GM19328 (cell line): Measurements from ENCODE around the gene ZCCHC17.
"Not testable (repeated sequence)": the region's sequence is repeated elsewhere in the genome, so short reads cannot be mapped to it uniquely, and the experiment has no call there.

ENCODE experiments used
- ATAC-seq: cut with Tn5 transposase; IDR thresholded peaks from one replicate; pipeline ENCODE4 v1.9.1; 2021; ENCODE audit warnings: mild to moderate bottlenecking, moderate library complexity; ENCODE audit not compliant: unreplicated experiment

Gene ZCCHC17

GRCh38 chr1:31296486-31297276 lies at the start of gene ZCCHC17, which contains the start of gene SNRNP40:
Gene ZCCHC17, plus strand, starts transcription at chr1:31297032. Its CDS starts 13,067 bp downstream, at chr1:31310099.
Gene SNRNP40, minus strand, starts transcription at chr1:31296788. Its CDS starts 37 bp downstream, at chr1:31296751.
- ATAC-seq = peak; percentile 95

- no peak for ATAC-seq
Observed at GRCh38 chr1:31248276-31248675, 48.6 kb upstream of the ZCCHC17 start.

- no peak for ATAC-seq
Observed at GRCh38 chr1:31249854-31250253, 47.0 kb upstream of the ZCCHC17 start.

GRCh38 chr1:31257213-31257612 lies 39.6 kb upstream of the ZCCHC17 start:
- ATAC-seq = no peak

GRCh38 chr1:31258581-31258980 lies 38.3 kb upstream of the ZCCHC17 start:
- ATAC-seq = no peak

GRCh38 chr1:31259746-31260145 lies 37.1 kb upstream of the ZCCHC17 start:
- ATAC-seq = no peak

GRCh38 chr1:31261916-31262315 lies 34.9 kb upstream of the ZCCHC17 start:
- no peak for ATAC-seq

GRCh38 chr1:31262393-31262792 lies 34.4 kb upstream of the ZCCHC17 start:
- ATAC-seq = not testable (repeated sequence)

GRCh38 chr1:31263408-31263807 lies 33.4 kb upstream of the ZCCHC17 start:
- no peak for ATAC-seq

GRCh38 chr1:31264790-31265386 lies 31.9 kb upstream of the ZCCHC17 start:
- no peak for ATAC-seq

GRCh38 chr1:31266547-31266946 lies 30.3 kb upstream of the ZCCHC17 start:
- ATAC-seq = no peak

- no peak for ATAC-seq
Observed at GRCh38 chr1:31272369-31272768, 24.5 kb upstream of the ZCCHC17 start.

- ATAC-seq = no peak
Observed at GRCh38 chr1:31273619-31274018, 23.2 kb upstream of the ZCCHC17 start.

- ATAC-seq = not testable (repeated sequence)
Observed at GRCh38 chr1:31282426-31282825, 14.4 kb upstream of the ZCCHC17 start.

- ATAC-seq = not testable (repeated sequence)
Observed at GRCh38 chr1:31287791-31288190, 9.0 kb upstream of the ZCCHC17 start.

- no peak for ATAC-seq
Observed at GRCh38 chr1:31289021-31289420, 7.8 kb upstream of the ZCCHC17 start.

- no peak for ATAC-seq
Observed at GRCh38 chr1:31295874-31296485, 852 bp upstream of the ZCCHC17 start.

- peak; percentile 5 for ATAC-seq
Observed at GRCh38 chr1:31297277-31298247, 730 bp downstream of the ZCCHC17 start.

GRCh38 chr1:31299365-31299764 lies 2.5 kb downstream of the ZCCHC17 start:
- no peak for ATAC-seq

GRCh38 chr1:31300193-31300592 lies 3.4 kb downstream of the ZCCHC17 start:
- no peak for ATAC-seq
